B cell (primary cell): ENCODE results near the gene ZNF581. TPM values are rescaled to one million over a fixed set of nuclear protein-coding genes. Genes with fewer than 3 reads are reported as not detected.

Experiments
- ATAC-seq: fragments of 200-7000 bp; cut with Tn5 transposase; one replicate; pipeline ENCODE4 v1.10.0; 2021; ENCODE audit warnings: low read depth, mild to moderate bottlenecking, moderate number of reproducible peaks, moderate library complexity
- CTCF ChIA-PET: fragments of 350-600 bp; sonication (Branson Sonifier 250); formaldehyde crosslinking; loops from one replicate; lab custom pipeline; 2021; ENCODE audit warnings: antibody characterized with exemption, inconsistent platforms; lab: Charles Lee
- POLR2A ChIA-PET: fragments of 350-600 bp; sonication (Branson Sonifier 250); formaldehyde crosslinking; loops from one replicate; lab custom pipeline; 2021; ENCODE audit warnings: antibody characterized with exemption; lab: Charles Lee
- DNase-seq: peaks from one replicate; pipeline ENCODE4 v3.0.0; 2013
- H2AFZ ChIP-seq: 2 replicates; pipeline ENCODE4 v1.6.1; 2012; ENCODE audit warnings: mild to moderate bottlenecking, low read depth, low read length; ENCODE audit not compliant: insufficient read depth, poor library complexity, severe bottlenecking
- H3K27ac ChIP-seq, 2 donors: 1 replicate in 1 of 2; 2 replicates in 1 of 2; pipeline ENCODE4 v1.5.1; 2012 to 2013; ENCODE audit warnings: low read length in 2 of 2, mild to moderate bottlenecking in 2 of 2, moderate library complexity in 1 of 2
- H3K27me3 ChIP-seq, 4 experiments: fragments of 200-600 bp in 1 of 4; sonication (generic) in 1 of 4; replicated peaks in 1 of 4; 1 replicate in 2 of 4; 2 replicates in 2 of 4; pipeline versions ENCODE4 v1.6.1 to v1.7.0; 2013 to 2016; ENCODE audit warnings: low read length in 3 of 4, mild to moderate bottlenecking in 2 of 4, mixed read lengths in 1 of 4, moderate library complexity in 1 of 4; ENCODE audit not compliant: insufficient read depth in 4 of 4, control insufficient read depth in 3 of 4; ENCODE audit errors: control extremely low read depth in 1 of 4
- H3K36me3 ChIP-seq, 2 experiments: replicated peaks in 1 of 2; 1 replicate in 1 of 2; 2 replicates in 1 of 2; pipeline versions ENCODE4 v1.6.1 to v1.7.1; 2013; ENCODE audit warnings: low read length in 1 of 2; ENCODE audit not compliant: insufficient read depth in 2 of 2, control insufficient read depth in 1 of 2; ENCODE audit errors: control extremely low read depth in 1 of 2, extremely low read depth in 1 of 2
- H3K4me1 ChIP-seq, 2 donors: fragments of 200-600 bp in 1 of 2; sonication (generic) in 1 of 2; 1 replicate in 1 of 2; 2 replicates in 1 of 2; pipeline versions ENCODE4 v1.5.1 to v1.6.1; 2013 to 2017; ENCODE audit warnings: low read length in 2 of 2; ENCODE audit not compliant: control insufficient read depth in 2 of 2, insufficient read depth in 2 of 2
- H3K4me2 ChIP-seq: replicated peaks from 2 replicates; pipeline ENCODE3; 2012; ENCODE audit warnings: mild to moderate bottlenecking, low read depth, low read length; ENCODE audit not compliant: poor library complexity, severe bottlenecking
- H3K4me3 ChIP-seq, 5 experiments: fragments of 200-600 bp in 1 of 5; sonication (generic) in 1 of 5; 1 replicate in 3 of 5; 2 replicates in 2 of 5; pipeline versions ENCODE4 v1.5.1 to v1.7.0; 2011 to 2016; ENCODE audit warnings: low read length in 4 of 5, mild to moderate bottlenecking in 4 of 5, low read depth in 2 of 5, control low read depth in 1 of 5, moderate library complexity in 1 of 5; ENCODE audit not compliant: insufficient read depth in 1 of 5; ENCODE audit errors: control extremely low read depth in 1 of 5, extremely low read depth in 1 of 5
- H3K79me2 ChIP-seq: fragments of 200-600 bp; sonication (generic); one replicate; pipeline ENCODE4 v1.6.0; 2016; ENCODE audit warnings: low read length; ENCODE audit not compliant: control insufficient read depth, insufficient read depth
- H3K9ac ChIP-seq: fragments of 200-600 bp; sonication (generic); 2 replicates; pipeline ENCODE4 v1.6.1; 2017; ENCODE audit warnings: mild to moderate bottlenecking, low read length, moderate library complexity
- H3K9me3 ChIP-seq, 3 donors: one replicate each; pipeline versions ENCODE4 v1.6.1 to v1.7.1; 2013; ENCODE audit warnings: low read length in 2 of 3; ENCODE audit not compliant: control insufficient read depth in 2 of 3, insufficient read depth in 1 of 3; ENCODE audit errors: control extremely low read depth in 1 of 3
- H4K20me1 ChIP-seq: 2 replicates; pipeline ENCODE4 v1.6.0; 2012; ENCODE audit warnings: mild to moderate bottlenecking, low read length; ENCODE audit not compliant: insufficient read depth, control insufficient read depth, poor library complexity, severe bottlenecking
- H3K27ac Mint-ChIP-seq: one replicate; pipeline ENCODE4 v1.8.0; 2021; ENCODE audit warnings: mixed read lengths
- H3K27me3 Mint-ChIP-seq: one replicate; pipeline ENCODE4 v1.8.0; 2021; ENCODE audit warnings: mixed read lengths
- H3K4me1 Mint-ChIP-seq: one replicate; pipeline ENCODE4 v1.8.0; 2021; ENCODE audit warnings: mixed read lengths
- H3K4me3 Mint-ChIP-seq: one replicate; pipeline ENCODE4 v1.8.0; 2021; ENCODE audit warnings: mixed read lengths
- H3K9me3 Mint-ChIP-seq: one replicate; pipeline ENCODE4 v1.8.0; 2022; ENCODE audit warnings: mixed read lengths; ENCODE audit not compliant: insufficient read depth
- CTCF ChIP-seq: fragments of 200-600 bp; IDR thresholded peaks from one replicate; pipeline ENCODE4 v1.8.0; 2022; ENCODE audit warnings: antibody characterized with exemption, mild to moderate bottlenecking
- EZH2 ChIP-seq: IDR thresholded peaks from 2 replicates; pipeline ENCODE4 v1.6.1; 2012; ENCODE audit warnings: borderline replicate concordance, low read depth, mild to moderate bottlenecking, moderate library complexity, low read length; ENCODE audit not compliant: insufficient read depth, poor library complexity, severe bottlenecking
- WGBS: methylation state at CpG from one replicate; pipeline ENCODE4 v1.1.5; 2013; ENCODE audit warnings: missing lambda C conversion rate; ENCODE audit not compliant: insufficient coverage; 5-methylcytosine and 5-hydroxymethylcytosine counted together
- intact Hi-C: fragments of 100-400 bp; cut with micrococcal nuclease; formaldehyde crosslinking; loops from one replicate; pipeline ENCODE4 v1.10.0; 2022
- polyA plus RNA-seq: library from polyadenylated mRNA; depleted of rRNA; stranded (reverse); fragments of >200 nt; gene quantifications from 2 replicates; pipeline ENCODE4 v1.2.3, GENCODE V29; 2012
- total RNA-seq, 2 donors: library from RNA; stranded (reverse); fragments of 120-200 nt in 1 of 2; gene quantifications; 1 replicate in 1 of 2; 2 replicates in 1 of 2; pipeline versions ENCODE4 v1.2.3 to v1.2.4, GENCODE V29; 2013 to 2022

The ZNF581 gene
- total and polyA plus RNA-seq, 2 donors (not counting 1 experiment from before 2014, with no cell fraction given), result 48.2 to 51.3 TPM

- Histone ChIP-seq H3K27ac (peak overlapping the region in 1 of 2 donors; percentile 100), H3K4me3 (no peak overlapping the region)
- intact Hi-C loops, result loop anchor here (10.0 kb wide), 3 partner anchors 382 to 678 kb away; partner anchors contain the start of genes PPP1R12C, PPP6R1 and ZSCAN5A
These were observed 6.7 kb upstream of the ZNF581 start for GRCh38 chr19:55636723-55637122.

More at GRCh38 chr19:55636723-55637122, 6.7 kb upstream of the ZNF581 start:
- peak overlapping the region; percentile 94 for H3K4me2 ChIP-seq
- H4K20me1 ChIP-seq, result no peaks in the 10 kb centered on the region
- ATAC-seq (no peak), DNase-seq (no peak)
- ChIA-PET CTCF (interaction anchor here (0.7 to 9.4 kb wide), 8 partner anchors 10 to 495 kb away, joined by 4 to 131 read pairs (median 5); partner anchors contain the start of genes CCDC106, U2AF2 and ZNF784), POLR2A (interaction anchor here (0.9 to 6.2 kb wide), 5 partner anchors 8 to 37 kb away, joined by 3 to 55 read pairs (median 4); partner anchors contain the start of genes CCDC106, FIZ1 and U2AF2)
- TF ChIP-seq CTCF (no peak), EZH2 (no peak)
- peaks cover 0 to 11% (median 0%) of the 10 kb centered on the region in 3 donors for H3K9me3 ChIP-seq
- WGBS, result 95% methylated on average over 4 of the region's 4 CpGs
- H3K79me2 ChIP-seq, result peaks cover 35% of the 10 kb centered on the region
- H3K36me3 ChIP-seq, result peaks cover 0 to 2% of the 10 kb centered on the region in 2 experiments
- Mint-ChIP-seq H3K4me1 (peaks cover 66% of the 10 kb centered on the region), H3K9me3 (no peaks in the 10 kb centered on the region), H3K27ac (peak overlapping the region; percentile 98), H3K4me3 (peak overlapping the region; percentile 96), H3K27me3 (no peaks in the 10 kb centered on the region)
- no peak overlapping the region for H3K9ac ChIP-seq
- no peaks in the 10 kb centered on the region for H3K27me3 ChIP-seq
- peaks cover 22 to 68% of the 10 kb centered on the region in 2 donors for H3K4me1 ChIP-seq
- no peak overlapping the region for H2AFZ ChIP-seq
